Erythroblast (primary cell): ENCODE data around the gene GPN2.

Source experiments
- GATA1 ChIP-seq: IDR thresholded peaks from 2 replicates; pipeline ENCODE4 v1.6.1; 2011; ENCODE audit warnings: low read depth, mild to moderate bottlenecking, control low read depth, low read length, moderate library complexity
- POLR2A ChIP-seq: IDR thresholded peaks from 2 replicates; pipeline ENCODE4 v1.6.1; 2011; ENCODE audit warnings: mild to moderate bottlenecking, low read length

DNA sequence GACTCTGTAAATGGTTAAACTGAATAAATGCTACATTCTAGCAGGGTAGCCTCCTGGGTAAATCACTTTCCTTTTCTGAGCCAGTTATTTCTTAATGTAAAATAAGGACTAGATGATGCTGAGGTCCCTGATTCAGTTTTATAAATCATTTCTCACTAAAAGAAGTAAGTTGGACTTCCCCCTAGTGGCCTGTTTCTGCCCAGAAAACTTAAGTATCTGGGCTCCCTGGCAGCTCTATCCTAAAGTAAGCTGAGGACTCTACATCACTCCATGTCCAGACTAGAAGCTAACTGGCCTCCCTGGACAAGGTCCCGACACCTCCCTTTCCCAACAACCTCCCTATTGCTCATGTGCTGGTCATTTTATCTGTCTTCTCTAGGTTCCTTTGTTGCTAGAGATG is 3.0 kb downstream of the GPN2 start:
- TF ChIP-seq POLR2A (no peak), GATA1 (no peak)
